GM19467 (cell line): Measurements from ENCODE around the gene DLK2.

Source experiments
- ATAC-seq: cut with Tn5 transposase; IDR thresholded peaks from one replicate; pipeline ENCODE4 v1.9.1; 2021; ENCODE audit warnings: mild to moderate bottlenecking, moderate library complexity; ENCODE audit not compliant: unreplicated experiment

The DLK2 gene

GRCh38 chr6:43454290-43454695 lies 1.1 kb downstream of the DLK2 start:
- peak; percentile 76 for ATAC-seq

GRCh38 chr6:43453831-43454230 lies 1.5 kb downstream of the DLK2 start:
- ATAC-seq = no peak

DNA sequence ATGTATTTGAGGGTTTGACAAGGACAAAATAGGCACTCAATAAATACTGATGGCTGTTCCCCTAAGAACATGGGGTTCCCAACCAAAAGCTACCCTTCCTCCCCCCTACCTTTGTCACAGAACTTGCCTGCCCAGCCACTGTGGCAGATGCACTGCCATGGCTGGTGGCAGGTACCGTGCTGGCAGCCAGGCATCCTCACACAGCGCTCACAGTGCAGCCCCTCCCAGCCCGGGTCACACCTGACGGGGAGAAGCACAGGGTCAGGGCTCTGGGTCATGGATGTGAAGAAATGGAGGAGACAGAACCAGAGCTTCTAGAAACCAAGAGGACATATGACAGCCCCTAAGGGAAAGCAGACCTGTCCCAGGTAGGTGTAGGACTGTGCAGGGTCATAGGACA lies 2.5 kb downstream of the DLK2 start:
- no peak for ATAC-seq

DNA sequence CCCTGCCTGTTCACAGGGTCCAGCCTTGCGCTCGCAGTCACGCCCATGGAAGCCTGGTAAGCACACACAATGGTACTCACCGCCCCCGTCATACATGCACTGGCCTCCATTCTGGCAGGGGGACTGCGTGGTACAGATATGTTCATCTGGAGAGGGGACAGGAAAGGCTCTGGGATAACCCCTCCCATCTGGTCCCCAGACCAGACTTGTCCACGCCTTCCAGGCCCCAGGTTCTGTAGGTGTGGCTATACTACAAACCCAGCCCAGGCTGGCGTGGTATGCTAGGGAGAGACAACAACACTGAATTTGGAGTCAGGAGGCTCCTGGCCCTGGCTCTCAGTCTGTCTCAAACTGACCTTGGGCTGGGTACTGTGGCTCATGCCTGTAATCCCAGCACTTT lies 3.4 kb downstream of the DLK2 start:
- no peak for ATAC-seq

GRCh38 chr6:43451348-43451747 lies 4.0 kb downstream of the DLK2 start:
- ATAC-seq = no peak

GRCh38 chr6:43450699-43451131 lies 4.6 kb downstream of the DLK2 start:
- no peak for ATAC-seq

DNA sequence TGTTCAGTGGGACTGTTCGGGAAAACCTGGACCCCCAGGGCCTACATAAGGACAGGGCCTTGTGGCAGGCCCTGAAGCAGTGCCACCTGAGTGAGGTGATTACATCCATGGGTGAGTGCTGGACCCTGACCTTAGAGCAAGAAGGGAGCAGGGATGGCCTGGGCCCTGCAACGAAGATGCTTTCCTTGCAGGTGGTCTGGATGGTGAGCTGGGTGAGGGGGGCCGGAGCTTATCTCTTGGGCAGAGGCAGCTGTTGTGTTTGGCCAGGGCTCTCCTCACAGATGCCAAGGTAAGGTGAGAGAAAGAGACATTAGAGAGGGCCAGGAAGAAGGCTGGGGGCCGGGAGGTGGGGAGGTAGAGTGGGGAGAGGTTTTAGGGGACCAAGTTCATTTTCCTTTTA lies 6.4 kb downstream of the DLK2 start:
- no peak for ATAC-seq

DNA sequence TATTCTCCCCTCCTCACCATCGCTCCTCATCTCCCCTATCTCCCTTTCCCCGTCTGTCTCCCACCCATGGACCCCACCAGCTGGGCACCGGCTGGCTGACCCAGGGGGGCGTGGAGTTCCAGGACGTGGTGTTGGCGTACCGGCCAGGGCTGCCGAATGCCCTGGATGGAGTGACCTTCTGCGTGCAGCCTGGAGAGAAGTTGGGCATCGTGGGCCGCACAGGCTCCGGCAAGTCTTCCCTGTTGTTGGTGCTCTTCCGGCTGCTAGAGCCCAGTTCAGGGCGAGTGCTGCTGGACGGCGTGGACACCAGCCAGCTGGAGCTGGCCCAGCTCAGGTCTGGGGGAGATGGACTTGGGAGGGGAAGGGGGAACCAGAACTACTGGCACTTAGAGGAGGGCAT lies 7.7 kb downstream of the DLK2 start:
- ATAC-seq = no peak

DNA sequence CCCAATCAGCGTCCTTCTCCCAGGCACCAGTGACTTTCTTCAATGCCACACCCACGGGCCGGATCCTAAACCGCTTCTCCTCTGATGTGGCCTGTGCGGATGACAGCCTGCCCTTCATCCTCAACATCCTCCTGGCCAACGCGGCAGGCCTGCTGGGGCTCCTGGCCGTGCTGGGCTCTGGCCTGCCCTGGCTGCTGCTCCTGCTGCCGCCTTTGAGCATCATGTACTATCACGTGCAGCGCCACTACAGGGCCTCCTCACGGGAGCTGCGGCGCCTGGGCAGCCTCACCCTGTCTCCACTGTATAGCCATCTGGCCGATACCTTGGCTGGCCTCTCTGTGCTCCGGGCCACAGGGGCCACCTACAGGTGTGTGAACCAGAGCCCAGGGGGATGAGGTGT lies 9.8 kb downstream of the DLK2 start:
- no peak for ATAC-seq

- no peak for ATAC-seq
Observed at GRCh38 chr6:43444582-43444981, 10.8 kb downstream of the DLK2 start.

DNA sequence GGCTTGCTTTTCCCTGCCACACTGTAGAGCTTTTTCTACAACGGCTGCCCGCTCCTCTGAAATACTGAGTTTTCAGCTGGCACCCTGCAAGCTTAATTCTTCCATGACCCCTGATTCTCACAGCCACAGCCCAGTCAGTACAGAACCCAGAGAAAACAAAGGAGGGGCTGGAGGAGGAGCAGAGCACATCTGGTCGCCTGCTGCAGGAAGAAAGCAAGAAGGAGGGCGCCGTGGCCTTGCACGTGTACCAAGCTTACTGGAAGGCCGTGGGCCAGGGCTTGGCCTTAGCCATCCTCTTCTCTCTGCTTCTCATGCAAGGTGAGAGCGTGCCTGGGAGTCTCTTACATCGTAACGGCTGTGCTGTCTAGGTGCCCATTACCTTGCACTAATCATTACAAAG lies 11.3 kb downstream of the DLK2 start:
- ATAC-seq = no peak

- no peak for ATAC-seq
Observed at GRCh38 chr6:43442935-43443334, 12.4 kb downstream of the DLK2 start.

GRCh38 chr6:43437700-43438099 lies 17.6 kb downstream of the DLK2 start:
- ATAC-seq = no peak

GRCh38 chr6:43436577-43437282 lies 18.6 kb downstream of the DLK2 start:
- ATAC-seq = no peak

DNA sequence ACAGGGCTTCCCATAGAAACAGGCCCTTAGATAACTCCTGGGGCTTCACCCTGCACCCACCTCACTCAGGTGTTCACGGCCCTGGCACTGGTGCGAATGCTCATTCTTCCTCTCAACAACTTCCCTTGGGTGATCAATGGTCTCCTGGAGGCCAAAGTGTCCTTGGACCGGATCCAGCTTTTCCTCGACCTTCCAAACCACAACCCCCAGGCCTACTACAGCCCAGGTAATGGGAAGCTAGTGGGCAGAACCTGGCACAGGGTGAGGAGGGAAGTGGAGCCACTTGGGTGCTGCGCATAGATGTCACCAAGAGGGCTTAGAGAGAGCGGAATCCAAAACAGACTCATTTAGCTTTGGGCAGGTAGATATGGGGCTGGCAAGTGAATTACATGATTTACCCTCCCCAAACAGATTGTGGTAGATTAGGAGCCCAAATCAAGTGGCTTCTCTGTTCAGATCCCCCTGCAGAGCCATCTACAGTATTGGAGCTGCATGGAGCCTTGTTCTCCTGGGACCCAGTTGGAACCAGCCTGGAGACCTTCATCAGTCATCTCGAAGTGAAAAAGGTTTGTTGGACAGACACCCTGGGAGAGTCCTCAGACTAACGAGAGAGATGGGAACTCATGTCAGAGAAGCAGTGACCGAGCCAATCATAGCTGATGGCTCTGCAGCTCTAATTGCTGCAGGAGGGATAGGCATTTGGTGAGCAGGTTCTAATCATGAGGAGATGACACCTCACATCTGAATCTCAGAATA lies 19.5 kb downstream of the DLK2 start:
- no peak for ATAC-seq

DNA sequence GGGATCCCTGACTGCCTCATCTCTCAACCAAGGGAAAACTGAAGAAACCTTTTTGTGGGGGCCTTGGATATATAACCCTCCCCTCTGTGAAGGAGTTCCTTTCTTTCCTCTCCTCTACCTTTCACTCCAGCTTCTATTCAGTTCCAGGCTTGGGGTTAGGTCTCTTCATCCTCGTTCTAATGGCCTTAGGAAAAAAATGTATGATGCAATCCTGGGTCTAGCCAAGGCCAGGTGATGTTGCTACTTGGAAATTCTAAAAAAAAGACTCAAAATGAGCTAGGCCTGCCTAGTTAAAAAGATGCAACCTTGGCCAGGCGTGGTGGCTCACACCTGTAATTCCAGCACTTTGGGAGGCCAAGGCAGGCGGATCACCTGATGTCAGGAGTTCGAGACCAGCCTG lies 20.4 kb downstream of the DLK2 start:
- ATAC-seq = no peak

DNA sequence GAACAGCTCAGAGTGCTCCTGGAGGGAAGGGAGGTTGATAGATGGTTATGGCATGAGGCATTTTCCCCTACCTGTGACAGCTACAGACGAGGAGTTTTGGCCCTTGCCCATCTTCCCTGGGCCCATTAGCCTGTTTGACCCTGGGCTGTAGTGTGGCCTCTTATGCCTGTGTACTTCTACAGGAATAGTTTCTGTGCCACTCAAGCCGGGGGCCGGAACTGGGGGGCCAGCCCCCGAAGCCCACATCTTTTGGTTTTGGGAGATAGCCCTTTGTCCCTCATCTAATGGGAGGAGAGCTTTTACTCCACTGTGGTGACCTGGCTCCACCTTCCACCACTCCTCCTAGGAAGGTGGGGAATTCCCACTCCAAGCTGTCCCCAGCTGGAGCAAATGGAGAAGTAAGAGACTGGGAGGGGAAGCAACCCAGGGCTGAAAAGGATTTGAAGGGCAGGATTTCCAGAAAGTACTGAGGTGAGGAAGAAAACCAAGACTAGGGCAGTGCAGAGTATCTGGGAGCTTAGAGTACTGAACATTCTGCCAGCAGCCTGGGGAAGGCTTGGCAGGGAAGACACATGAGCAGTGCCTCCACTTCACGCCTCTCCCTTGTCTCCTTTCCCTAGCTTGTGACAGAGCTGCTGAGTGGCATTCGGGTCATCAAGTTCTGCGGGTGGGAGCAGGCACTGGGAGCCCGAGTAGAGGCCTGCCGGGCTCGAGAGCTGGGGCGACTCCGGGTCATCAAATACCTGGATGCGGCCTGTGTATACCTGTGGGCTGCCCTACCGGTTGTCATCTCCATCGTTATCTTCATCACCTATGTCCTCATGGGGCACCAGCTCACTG lies 21.1 kb downstream of the DLK2 start:
- no peak for ATAC-seq

DNA sequence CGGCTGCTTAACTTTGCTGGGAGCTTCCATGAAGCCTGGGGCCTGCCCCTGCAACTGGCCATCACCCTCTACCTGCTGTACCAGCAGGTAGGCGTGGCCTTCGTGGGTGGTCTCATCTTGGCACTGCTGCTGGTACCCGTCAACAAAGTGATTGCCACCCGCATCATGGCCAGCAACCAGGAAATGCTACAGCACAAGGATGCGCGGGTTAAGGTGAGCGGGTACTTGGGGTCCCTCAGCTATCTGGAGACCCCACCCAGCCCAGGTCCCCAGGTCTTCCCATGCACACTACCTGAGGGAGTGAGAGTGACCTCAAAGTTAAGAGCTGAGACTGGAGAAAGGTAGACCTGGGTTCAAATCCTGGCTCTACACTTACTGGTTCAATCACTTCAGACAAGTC lies 22.2 kb downstream of the DLK2 start:
- ATAC-seq = no peak

GRCh38 chr6:43432009-43432945 lies 23.1 kb downstream of the DLK2 start:
- ATAC-seq = no peak

DNA sequence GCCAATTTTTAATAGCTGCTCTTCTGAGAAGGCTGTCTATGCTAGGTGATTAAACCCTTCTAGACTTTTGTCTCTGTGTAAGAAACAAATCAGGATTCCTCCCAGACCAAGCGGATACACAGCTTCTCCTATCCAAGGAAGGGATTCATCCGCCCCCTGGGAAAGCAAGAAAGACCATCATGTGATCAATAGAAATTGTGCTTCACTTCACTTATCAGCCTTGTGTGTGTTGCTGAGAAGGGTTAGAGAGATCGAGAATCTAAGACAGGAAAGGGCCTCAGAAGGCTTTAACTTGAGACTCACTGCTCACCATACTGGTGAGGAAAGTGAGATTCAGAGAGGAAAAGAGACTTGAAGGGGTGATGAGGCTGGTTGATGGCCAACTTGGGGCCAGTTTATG lies 26.5 kb downstream of the DLK2 start:
- no peak for ATAC-seq
